NCI-H2227 treated with DMSO at 0.1 percent for 48 hours (cell line): ENCODE measurements around the gene RPS6KA5.
"Not testable (repeated sequence)": the region's sequence is repeated elsewhere in the genome, so short reads cannot be mapped to it uniquely, and the experiment has no call there.

Experiments used
- DNase-seq: peaks from one replicate; lab custom pipeline; 2025; lab: John Stamatoyannopoulos, UW

RPS6KA5 gene

DNA sequence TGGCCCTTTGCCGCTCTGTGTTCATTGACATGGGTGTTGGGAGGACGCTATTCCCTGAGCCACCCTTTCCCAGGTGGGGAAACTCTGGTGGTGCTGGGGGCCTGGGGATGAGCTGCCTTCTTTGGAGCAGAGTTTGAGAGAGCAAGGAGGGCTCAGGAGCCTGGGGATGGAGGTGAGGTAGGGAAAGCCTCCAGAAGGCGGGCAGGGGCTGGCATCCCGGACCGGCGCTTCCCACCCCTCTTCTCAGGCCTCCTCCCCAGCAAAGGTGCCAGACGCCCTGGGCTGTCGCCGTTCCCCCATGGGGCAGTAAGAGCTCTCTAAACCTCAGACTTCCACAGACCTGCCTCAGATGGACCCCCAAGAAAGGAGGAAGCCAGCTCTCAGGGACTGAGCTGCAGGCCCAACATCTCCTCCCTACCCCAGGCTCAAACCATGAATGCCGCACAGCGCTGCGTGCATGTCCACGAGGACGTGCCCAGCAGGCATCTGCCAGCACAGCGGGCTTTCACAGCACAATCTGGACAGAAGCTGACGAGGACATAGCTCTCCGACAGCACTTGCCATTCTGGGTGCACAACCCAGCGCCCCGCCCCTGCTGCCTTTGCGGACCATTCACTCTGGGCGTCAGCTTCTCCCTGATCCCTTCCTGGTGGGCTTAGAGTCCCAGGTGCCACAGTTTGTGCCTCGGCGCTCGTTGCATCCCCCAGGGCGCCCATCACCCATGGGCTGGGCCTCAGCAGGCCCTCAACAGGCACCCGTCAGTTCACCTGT, 229.3 kb downstream of the RPS6KA5 start:
- DNase-seq: no peak

DNA sequence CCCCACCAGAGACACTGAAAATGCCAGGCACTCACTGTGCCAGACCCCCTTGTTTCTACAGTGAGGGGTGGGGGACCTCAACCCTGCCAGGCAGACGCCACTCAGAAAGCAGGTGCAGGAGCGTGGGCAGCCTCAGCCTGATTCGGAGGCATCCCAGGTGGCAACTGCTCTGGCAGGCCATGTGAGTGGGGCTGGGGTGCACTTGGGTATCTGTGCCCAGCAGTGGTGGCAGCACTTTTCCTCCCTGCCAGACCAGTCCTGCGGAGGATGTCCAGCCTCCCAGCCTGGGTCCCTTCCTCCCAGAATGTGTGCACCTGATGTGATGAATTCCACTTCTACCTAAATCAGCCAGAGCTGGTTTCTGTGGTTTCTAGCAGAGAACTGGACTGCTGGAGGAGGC, 230.8 kb downstream of the RPS6KA5 start:
- no peak for DNase-seq

DNA sequence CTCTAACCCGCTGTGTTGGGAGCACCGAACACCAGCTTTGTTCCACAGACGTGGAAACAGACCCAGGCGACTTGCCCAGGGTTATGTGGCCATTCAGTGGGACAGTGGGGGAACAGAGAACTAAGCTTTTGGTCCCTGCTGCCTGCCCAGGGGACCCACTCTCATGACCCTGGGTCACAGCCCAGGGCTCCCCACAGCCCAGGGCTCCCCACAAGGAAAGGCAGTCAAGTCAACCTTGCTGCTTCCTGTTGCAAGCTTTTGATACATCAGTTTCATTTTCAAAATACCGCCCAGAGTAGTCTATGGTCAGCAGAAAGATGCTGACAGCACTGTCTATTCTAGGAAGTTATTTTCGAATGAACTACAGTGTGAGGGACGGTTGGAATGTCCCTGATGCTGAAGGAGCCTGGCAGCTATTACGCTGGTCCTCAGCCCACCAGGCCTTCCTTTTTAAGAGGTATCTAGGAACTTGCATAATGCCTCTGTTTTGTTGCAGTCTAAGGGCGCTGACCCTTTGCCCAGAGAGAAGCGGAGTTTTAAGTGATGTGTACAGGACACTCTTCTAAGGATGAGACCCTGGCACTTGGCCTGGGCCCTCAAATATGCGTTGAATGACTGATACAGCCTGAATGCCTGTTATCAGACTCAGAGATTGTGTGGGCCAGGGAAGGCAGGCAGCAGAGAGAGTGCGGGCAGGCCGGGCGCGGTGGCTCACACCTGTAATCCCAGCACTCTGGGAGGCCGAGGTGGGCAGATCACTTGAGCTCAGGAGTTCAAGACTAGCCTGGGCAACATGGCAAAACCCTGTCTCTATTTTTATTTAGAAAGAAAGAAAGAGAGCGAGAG, 231.6 kb downstream of the RPS6KA5 start:
- DNase-seq: no peak

DNA sequence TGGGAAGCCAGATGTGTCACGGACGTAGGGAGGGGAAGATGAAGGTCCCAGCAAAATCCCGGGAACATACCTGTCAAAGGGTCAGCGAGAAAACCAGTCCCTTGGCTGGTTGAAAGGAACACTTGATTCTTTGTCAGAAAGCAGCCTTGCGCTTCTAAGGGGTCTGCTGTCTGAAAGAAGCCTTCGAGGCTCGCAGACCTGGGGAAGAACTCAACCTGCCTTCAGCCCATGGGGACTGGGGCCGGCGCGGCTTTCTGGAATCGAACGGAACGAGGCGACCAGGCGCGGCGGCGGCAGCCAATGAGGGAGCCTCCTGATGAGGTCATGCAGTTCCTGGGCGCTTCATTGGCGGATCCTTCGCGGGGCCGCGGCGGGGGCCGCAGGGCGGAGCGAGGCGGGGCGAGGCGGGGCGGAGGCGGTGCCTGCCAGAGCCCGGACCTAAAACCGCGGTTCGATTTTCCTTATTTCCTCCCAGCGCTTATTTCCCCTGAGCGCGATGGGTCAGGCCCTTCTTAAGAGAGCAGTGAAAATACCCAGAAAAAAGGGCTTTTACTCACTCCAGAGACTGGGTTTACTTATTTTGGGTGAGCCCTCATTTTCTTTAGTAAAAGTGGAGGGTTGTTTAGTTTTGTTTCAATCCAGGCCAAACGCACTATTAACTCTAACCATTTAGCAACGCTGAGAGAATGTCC, 232.4 kb downstream of the RPS6KA5 start:
- peak; percentile 86 for DNase-seq

DNA sequence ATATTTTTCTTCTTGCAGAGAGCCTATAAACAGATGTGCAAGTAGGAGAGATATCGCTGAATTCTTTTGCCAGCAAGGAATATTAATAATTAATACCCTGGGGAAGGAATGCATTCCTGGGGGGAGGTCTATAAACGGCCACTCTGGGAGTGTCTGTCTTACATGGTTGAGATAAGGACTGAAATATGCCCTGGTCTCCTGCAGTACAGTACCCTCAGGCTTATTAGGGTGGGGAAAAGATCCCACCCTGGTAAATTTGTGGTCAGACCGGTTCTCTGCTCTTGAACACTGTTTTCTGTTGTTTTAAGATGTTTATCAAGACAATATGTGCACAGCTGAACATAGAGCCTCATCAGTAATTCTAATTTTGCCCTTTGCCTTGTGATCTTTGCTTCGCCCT, 236.9 kb downstream of the RPS6KA5 start:
- not testable (repeated sequence) for DNase-seq

DNA sequence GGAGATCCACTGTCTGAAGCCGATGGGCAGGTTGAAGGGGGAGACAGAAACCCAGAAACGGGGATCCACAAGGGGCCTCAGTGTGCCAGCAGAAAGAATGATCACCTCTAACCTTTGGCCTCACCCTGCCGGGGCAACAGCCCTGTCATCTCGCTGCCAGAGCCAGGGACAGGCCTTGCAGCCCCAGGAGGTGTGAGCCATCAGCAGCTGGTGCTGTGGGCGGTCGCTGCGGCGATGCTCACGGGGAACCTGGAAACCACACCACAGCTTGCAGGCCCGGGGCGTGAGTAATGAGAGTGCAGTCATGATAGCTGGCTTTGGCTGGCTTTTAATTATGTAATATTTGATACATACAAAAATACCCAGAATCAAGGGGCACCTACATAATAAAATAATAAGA, 239.5 kb downstream of the RPS6KA5 start:
- DNase-seq: no peak

GRCh38 chr14:90819734-90820393, 240.6 kb downstream of the RPS6KA5 start:
- DNase-seq: no peak

DNA sequence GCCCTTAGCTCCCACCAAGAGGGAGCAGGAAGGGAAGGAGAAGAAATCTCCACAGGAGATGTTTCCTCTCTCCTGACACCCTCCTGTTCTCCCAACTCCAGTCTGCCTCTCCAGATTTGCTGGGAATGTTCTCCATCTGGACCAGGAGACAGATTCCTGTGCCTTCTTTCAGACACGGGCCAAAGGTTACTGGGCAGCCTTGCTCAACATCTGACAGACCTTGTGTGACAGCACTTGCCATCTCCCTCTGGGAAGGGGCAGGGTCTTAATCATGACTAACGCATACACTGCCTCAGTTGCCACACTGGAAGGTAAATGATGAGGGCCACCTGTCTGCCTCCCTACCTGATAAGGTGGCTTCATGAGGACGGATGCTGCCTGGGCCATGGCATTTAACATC, 241.7 kb downstream of the RPS6KA5 start:
- no peak for DNase-seq

DNA sequence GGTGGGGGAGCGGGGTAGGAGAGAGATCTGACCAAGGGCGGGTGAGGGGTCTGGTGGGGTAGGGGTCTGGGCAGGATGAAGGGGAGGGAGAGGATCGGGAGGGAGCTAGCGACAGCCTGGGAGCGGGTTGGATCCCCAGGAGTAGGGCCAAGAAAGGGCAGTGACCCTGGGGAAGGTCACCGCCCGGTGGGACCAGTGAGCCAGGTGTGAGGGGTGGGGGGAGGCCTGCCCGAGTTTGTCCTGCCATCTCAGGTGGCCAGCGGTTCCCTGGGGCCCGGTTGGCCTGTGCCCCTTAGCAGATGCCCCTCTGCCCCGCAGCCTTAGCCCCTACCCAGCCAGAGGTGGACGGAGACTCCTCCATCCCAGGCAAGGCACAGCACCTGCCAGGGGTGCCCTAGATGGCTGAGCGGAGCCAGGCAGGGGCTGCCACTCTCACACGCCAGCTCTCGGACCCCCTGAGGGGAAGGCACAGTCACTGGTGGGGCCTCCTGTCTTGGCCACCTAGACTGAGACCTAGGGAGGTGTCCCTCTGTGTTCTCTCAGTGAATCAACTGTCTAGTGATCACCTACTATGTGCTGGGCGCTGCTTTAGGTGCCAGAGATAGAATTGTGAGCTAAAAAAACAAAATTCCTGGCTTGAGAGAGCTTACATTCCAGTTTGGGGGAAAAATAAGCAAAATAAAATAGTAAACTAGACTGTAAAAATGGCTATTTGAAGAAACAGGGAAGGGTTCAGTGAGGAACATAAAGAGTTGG, 243.6 kb downstream of the RPS6KA5 start:
- DNase-seq: no peak

GRCh38 chr14:90815822-90816662, 244.4 kb downstream of the RPS6KA5 start, which contains the start of gene TTC7B:
TTC7B (minus strand) TSS chr14:90816430; CDS start chr14:90816295, 135 bp downstream.
- no peak for DNase-seq

DNA sequence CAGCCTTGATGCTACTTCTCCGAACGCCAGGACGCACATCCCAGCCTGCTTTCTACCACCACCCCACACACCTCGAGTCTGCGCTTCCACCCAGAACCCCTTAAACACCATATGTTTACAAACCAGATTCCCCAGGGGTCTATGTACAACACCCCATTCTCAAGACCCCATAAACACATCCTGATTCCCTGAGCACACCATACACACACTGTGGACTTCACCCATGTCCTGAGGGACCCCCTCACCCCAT, 244.9 kb downstream of the RPS6KA5 start:
- DNase-seq: no peak

- no peak for DNase-seq
Observed at GRCh38 chr14:90814806-90815571, 245.5 kb downstream of the RPS6KA5 start.

DNA sequence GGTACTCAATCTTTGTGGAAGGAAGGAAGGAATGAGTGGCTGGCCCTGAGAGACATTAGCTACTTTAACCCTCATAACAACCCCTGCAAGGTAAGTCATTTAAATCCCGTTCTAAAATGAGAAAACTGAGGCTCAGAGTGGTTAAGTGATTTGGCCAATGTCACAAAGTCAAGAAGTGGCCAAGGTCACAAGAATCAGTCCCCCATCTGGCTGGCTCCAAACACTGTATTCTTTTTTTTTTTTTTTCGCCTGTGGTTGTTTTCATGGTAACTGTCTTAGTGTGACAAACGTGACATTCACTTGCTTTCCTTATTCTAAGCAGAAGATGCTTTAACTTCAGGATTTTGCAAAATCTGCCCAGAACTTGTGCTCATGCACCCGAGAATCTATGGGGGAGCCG, 247.0 kb downstream of the RPS6KA5 start:
- DNase-seq: no peak

DNA sequence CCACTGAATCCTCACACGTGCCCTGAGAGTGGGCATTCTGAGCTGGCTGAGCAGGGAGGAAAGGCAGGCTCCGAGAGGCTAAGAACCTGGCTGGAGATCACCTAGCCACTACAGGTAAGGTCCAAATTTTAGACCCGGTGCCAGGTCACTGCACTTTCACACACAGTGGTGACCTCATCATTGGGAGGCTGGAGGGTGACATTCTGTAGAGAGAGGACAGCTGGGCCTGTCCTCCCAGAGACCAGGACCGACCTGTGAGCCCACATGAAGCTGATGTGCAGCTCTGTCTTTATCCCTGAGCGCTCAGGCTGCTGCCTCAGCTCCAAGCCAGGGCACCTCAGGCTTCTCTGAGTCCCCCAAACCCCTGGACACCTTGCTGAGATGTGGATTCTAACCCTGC, 248.3 kb downstream of the RPS6KA5 start:
- no peak for DNase-seq

- no peak for DNase-seq
Observed at GRCh38 chr14:90811641-90812040, 248.8 kb downstream of the RPS6KA5 start.

DNA sequence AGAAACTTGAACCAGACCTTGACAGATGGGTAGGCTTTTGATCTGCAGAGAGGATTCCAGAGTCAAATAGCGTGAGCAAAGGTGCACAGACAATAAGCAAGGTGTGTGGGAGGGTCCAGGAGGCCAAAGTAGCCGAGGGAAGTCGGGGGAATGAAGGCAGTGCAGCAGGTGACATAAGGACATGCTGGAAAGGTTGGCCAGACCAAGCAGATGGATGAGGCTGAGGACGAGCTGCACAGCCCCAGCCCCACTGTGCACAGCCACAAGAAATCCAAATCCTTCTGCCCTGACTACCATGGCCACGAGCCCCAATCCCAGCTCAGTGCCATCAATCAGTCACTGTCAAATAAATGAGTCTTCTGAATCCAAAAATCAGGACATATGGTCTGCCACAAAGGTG, 249.6 kb downstream of the RPS6KA5 start:
- DNase-seq: no peak

- DNase-seq: no peak
Observed at GRCh38 chr14:90809530-90810312, 250.7 kb downstream of the RPS6KA5 start.

DNA sequence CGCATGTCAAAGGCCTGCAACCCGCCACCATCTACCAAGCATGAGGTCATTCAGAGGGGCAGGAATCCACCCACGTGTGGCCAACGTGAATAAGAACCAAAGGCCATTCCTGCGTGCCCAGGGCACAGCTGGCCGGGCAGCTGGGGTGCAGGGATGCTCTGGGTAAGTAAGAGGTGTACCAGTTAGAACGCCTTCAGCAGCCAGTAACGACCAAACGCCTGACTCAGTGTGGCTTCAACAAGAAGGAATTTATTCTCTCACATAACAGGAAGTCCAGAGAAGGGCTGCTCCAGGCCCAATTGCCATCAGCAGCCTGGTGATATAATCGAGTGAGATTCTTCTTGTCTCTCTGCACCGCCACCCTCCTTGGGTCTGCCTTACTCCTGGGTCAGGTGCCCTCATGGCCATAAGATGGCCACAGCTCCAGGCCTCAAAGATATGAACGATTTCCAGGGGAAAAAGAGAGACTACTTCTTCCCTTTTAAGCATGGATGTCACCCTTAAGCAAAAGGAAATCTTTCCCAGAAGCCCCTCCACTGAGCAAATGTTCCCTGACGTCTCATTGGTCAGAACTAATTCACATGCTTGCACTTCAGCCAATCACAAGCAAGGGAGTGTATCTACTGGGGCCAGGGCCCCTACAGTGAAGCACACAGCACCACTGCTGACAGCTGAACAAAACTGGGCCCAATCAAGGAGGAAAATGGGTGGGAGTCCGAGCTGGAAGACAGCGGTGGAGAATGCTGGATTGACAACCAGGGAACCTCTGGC, 251.5 kb downstream of the RPS6KA5 start:
- DNase-seq: no peak
